Stimulated activated CD4-positive, alpha-beta T cell treated with anti-CD3 and anti-CD28 coated beads, Interleukin-15, amount 100 ng/mL, for 1 hour (primary cell): ENCODE measurements around the gene WAC.

Source experiments
- DNase-seq, 2 donors: peaks; one replicate each; pipeline ENCODE4 v3.0.0-alpha.2; 2020; ENCODE audit warnings: low read depth in 1 of 2, low spot score in 1 of 2

Gene WAC

DNA sequence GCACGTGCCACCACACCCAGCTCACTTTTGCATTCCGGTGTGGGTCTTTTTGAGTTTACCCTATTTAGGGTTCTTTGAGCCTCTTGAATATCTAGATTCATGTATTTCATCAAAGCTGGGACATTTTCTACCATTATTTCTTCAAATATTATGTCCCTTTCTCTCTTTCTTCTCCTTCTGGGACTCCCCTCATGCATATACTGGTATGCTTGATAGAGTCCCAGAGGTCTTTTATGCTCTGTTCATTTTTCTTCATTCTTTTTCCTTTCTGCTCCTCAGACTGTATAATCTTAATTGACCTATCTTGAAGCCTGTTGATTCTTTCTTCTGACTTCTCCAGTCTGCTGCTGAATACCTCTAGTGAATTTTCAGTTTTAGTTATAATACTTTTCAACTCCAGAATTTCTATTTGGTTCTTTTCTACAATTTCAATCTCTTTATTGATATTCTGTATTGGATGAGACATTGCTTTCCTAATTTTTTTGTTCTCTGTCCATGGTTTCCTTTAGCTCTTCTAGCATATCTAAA lies 9.1 kb upstream of the WAC start:
- no peak for DNase-seq

DNA sequence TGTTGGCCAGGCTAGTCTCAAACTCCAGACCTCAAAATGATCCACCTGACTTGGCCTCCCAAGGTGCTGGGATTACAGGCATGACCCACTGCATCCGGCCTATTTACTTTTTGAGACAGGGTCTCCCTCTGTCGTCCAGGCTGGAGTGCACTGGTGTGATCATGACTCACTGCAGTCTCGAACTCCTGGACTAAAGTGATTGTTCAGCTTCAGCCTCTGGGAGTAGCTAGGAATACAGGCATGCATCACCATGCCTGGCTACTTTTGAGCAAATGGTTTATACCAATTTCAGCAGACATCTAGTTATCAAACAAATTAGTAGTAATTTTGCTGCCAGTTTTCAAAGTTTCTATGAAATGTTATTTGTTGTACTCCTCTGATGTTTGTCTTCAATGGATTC lies 2.2 kb upstream of the WAC start:
- no peak for DNase-seq

- DNase-seq, result no peak
Measured at GRCh38 chr10:28533186-28533564, 257 bp downstream of the WAC start.

DNA sequence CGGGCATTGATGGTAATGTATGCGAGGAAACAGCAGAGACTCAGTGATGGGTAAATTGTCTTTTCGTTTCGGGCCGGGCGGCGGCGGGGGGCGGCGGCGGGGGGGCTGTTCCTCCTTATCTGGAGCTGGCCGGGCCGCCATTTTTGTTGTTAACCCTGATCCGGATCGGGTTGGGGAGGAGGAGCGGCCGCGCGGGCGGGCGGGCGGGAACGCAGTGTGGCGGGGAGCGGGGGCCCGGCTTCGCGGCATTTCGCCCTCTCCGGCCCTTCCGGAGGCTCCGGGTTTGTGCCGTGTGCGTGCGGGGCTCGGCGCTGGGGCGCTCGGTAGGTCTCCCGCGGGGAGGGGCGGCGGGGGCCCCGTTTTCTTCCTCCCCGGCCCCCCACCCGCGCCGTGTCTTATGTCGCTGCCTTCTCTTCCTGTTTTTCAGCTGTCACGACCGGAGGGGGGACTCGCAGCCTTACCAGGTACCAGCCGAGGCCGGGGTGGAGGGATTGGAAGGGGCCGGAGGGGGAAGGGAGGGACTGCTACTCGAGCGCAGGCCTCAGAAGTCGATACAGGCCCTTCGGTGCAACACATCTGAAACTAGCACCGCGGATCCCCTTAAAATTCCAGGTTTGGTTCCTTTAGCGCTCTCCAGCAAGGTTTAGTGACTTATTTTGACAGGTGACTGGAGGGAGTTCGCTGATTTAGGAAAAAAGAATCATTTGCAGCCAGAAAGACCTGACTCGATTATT lies 820 bp downstream of the WAC start:
- DNase-seq, result peak; percentile 33 to 55

DNA sequence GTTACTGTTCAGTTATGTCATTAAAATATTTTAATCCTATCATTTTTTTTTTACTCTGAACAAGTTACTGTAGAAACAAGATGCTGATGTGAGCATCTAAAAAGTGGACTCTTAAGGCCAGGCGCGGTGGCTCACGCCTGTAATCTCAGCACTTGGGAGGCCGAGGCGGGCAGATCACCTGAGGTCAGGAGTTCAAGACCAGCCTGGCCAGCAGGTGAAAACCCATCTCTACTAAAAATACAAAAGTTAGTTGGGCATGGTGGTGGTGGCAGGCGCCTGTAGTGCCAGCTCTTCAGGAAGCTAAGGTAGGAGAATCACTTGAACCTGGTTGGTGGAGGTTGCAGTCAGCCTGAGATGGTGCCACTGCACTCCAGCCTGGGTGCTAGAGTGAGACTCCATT lies 2.9 kb downstream of the WAC start:
- DNase-seq, result no peak

GRCh38 chr10:28538595-28538994 lies 5.7 kb downstream of the WAC start:
- no peak for DNase-seq

DNA sequence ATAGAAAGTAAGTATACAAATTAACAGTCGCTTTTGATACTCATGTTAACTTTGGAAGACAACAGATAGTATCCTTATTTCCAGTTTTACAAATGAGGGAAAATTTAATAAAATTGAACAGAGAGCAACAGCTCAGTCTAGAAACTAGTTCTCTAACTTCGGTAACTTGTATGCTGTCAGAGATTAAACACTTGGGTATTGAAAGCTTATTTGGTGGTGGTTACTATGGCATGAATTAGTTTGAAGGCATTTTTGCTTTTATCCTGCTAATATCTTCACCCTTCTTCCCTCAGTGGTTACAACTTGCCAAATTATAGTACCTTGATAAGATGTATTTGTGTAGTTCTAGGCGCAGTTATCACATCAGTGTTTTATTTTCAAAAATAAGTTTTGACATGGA lies 7.2 kb downstream of the WAC start:
- no peak for DNase-seq

GRCh38 chr10:28541717-28542365 lies 8.9 kb downstream of the WAC start:
- DNase-seq, result no peak

- no peak for DNase-seq
Measured at GRCh38 chr10:28542728-28543127, 9.8 kb downstream of the WAC start.

GRCh38 chr10:28544058-28544457 lies 11.1 kb downstream of the WAC start:
- DNase-seq, result no peak

GRCh38 chr10:28545967-28546644 lies 13.2 kb downstream of the WAC start:
- no peak for DNase-seq

- DNase-seq, result no peak
Measured at GRCh38 chr10:28548781-28549498, 16.0 kb downstream of the WAC start.

DNA sequence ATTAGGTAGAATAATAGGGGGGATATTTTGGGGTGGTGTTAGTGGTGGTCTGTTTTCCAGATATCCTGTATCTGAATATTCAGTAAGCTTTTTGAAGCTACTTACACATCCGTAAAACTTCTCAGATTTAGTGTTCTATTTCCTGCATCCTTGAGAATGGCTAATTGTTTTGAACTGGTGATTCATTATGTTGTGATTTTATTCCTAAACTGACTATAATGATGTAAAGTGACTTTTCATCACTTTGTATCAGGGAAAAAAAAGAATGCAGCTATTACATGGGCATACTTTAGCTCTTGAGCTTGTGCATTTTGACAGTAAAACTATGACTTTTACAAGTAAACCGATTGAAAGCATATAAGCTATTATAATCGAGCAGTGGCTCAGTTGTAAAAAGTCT lies 18.2 kb downstream of the WAC start:
- DNase-seq, result no peak

GRCh38 chr10:28552775-28553174 lies 19.9 kb downstream of the WAC start:
- no peak for DNase-seq

DNA sequence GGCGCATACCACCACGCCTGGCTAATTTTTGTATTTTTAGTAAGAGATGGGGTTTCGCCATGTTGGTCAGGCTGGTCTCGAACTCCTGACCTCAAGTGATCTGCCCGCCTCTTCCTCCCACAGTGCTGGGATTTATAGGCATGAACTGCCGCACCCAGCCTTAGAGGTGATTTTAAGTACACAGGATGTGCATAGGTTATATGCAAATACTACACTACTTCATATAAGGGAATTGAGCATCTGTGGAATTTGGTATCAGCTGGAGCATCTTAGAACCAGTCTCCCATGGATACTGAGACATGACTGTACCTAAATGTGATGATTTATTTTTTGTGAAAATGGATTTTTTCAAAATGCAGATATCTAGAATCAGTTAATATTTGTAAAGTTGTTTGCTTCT lies 21.1 kb downstream of the WAC start:
- no peak for DNase-seq

GRCh38 chr10:28554952-28555351 lies 22.0 kb downstream of the WAC start:
- DNase-seq, result no peak

GRCh38 chr10:28555358-28555757 lies 22.4 kb downstream of the WAC start:
- DNase-seq, result no peak

DNA sequence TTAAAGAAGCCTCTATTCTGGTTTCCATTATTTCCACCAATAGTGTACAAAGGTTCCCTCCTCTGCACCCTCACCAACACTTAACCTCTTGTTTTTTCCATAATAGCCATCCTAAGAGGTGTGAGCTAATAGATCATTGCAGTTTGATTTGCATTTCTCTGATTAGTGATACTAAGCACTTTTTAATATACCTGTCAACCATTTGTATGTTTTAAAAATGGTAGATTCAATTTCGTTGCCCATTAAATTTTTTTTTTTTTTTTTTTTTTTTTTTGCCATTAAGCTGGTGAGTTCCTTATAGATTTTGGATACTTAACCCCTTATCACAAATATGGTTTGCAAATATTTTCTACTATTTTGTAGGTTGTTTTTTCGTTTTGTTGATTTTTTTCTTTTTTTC lies 23.2 kb downstream of the WAC start:
- no peak for DNase-seq

- no peak for DNase-seq
Measured at GRCh38 chr10:28558186-28558585, 25.3 kb downstream of the WAC start.

DNA sequence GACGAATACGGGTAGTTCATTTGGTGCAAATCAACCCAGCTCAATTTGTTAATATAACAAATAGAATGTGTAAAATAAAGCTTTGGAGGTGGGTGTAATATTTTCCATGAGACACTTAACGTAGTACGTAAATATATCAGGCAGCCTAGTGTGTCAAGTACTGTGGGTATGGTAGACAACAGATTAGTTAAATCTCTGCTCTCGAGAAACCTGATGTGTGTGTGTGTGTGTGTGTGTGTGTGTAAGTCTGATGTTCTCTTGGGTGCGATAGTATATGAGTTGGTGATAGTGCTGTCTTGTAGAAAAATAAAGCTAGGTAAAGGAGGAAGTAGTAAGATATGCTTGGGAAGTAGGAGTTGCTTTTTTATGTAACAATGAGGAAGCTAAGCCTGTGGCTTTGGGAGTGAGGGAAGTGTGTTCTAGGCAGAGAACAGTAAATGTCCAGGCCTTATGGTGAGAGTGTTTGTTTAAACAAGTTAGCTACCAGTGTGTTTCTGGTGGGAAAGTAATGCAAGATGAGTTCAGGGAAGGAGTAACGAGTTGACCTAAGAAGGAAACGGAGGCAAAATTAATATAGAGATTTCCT lies 26.1 kb downstream of the WAC start:
- no peak for DNase-seq

DNA sequence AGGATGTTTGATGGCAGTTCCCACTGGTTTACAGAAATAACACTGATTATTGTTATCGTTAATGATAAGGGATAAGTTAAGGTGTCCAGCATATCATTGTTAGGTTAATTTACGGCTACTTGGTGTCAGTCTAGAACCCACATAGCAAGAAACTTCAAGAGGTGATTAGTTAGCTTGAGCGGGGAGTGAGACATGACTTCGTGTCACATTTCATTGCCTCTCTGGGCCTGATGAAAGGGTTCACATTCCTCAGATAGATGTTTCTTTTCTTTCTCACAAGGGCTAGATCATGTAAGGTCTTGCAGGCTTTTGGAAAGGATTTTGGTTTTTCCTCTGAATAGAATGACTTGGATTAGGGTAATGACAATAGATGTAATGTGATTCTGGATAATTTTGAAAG lies 26.7 kb downstream of the WAC start:
- no peak for DNase-seq
